ENCODE measurements around the gene SERPINA4.

SERPINA4 gene

DNA sequence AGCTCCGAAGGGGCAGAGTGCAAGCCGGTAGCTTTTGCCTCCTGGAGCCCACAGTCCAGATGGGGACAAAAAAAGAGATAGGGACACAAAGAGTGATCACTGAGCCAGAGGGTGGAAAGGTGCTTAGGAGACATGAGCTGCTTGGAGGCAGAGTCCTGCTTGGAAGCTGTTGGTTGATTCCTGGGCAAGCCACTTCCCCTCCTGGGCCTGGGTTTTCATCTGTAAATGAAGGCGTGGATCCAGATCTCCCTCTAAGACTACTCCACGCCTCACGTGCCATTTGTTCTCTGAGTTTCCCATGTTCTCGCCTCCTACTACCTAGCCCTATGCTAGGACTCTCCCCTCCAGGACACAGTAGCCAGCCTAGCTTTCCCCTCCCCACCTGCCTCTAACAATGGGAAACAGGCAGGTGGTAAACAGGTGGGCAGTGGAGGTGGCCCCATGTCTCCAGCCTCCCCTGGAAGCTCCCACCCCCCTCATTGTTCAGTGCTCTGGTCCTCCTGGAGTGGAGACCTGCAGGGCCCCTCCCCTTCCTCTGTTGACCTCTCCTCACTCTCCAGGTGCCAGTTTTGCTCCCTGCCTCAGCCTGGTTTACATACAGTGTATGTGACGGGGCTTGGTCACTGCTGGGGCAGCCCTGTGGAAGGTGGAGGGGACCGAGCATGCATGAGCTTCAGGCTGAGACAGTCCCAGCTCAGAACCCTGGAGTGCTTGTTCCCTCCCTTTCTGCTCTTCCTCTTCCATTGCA is 54.8 kb downstream of the SERPINA4 start:
- no peak for DNase-seq (ENCODE audit: low read depth)

DNA sequence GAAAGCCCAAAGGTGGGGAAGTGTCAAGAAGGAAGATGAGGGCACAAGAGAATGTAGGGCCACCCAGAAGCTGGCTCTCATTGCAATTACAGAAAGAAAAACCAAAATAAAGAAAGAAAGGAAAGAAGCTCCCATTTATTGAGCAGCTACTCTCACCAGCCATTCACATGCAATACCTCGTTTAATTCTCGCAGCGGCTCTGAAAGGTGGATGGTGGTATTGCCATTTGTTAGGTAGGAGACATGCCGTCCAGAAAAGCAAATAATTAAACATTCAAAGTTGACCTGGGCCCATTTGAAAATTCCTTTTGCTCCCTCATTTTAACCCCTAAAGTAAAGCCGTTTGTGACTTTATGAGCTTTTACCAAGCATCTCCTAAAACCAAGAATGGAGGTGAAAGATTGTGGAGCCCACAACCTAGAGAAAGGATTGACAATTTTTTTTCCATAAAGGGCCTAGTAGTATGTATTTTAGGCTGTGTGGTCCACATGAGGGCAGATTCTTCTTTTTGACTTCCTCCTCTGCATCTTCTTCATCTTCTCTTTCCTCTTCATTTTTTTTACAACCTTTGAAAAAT is 56.2 kb downstream of the SERPINA4 start:
- no peak for DNase-seq (ENCODE audit: low read depth)

DNA sequence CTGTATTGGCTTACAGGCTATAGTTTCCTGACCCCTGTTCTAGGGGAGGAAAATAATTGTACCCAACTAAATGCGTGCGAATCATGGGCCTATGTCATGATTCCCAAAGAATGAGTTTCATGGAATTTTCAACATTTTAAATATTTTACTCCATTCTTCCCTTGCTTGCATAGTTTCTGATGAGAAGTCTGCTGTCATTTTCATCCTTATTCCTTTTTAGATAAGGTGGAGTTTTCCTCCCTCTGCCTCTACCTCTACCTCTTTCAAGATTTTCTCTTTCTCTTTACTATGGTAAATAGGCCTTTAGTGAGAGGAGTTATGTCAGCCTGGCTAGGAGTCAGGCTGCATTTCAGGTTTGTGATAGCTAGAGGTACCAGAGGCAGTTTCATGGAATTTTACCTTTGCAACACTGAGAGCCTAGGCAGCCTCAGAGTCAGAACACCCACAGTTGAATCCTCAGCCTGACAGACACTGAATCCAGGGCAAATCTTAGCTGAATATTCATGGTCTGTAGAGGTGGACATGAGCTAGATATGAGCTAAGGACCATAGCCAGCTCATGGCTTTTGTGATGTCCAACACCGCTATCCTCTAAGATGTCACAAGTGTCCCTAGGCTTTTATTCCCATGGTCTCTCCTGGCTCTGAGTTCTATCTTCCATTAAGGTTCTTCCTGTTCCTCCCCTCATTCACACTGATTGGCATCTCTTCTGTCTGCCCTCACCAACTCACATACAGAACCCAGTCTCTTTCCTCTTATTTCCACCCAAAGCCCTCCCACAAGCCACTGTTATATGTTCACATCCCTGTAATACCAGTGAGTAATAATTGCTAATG is 57.0 kb downstream of the SERPINA4 start:
- no peak for DNase-seq (ENCODE audit: low read depth)

DNA sequence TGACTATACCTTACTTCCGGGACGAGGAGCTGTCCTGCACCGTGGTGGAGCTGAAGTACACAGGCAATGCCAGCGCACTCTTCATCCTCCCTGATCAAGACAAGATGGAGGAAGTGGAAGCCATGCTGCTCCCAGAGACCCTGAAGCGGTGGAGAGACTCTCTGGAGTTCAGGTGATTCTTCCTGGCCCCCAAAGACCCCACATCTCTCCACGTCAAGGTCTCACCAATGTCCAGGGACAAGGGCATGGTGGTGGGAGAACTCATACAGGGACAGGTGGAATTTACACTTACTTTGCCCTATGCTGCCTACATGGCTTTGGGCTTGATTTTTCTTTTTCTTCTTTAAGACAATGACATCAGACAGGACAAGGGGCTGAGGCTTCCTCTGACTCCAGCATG is 58.1 kb downstream of the SERPINA4 start:
- DNase-seq (ENCODE audit: low read depth), result no peak
